WERI-Rb-1 (cell line): ENCODE data around the gene MRNIP.

Experiments
- DNase-seq: peaks from one replicate; pipeline ENCODE4 v3.0.0-alpha.2; 2020
- H3K27ac ChIP-seq: fragments of 250-450 bp; sonication (Bioruptor Pico); 2 replicates; pipeline ENCODE4 v1.5.1; 2020; ENCODE audit warnings: mild to moderate bottlenecking, moderate library complexity
- H3K27me3 ChIP-seq: fragments of 250-450 bp; sonication (Bioruptor Pico); 2 replicates; pipeline ENCODE4 v1.5.1; 2021; ENCODE audit warnings: mild to moderate bottlenecking, low read depth, moderate library complexity; ENCODE audit not compliant: insufficient read depth, severe bottlenecking
- H3K36me3 ChIP-seq: fragments of 250-450 bp; sonication (Bioruptor Pico); 2 replicates; pipeline ENCODE4 v1.5.1; 2020; ENCODE audit warnings: mild to moderate bottlenecking, moderate library complexity
- H3K4me3 ChIP-seq: 2 replicates; pipeline ENCODE4 v1.5.1; 2011; ENCODE audit warnings: low read depth, mild to moderate bottlenecking, control low read depth, low read length
- H3K9me3 ChIP-seq: fragments of 250-450 bp; sonication (Bioruptor Pico); 2 replicates; pipeline ENCODE4 v1.5.1; 2021; ENCODE audit warnings: mild to moderate bottlenecking, moderate library complexity; ENCODE audit not compliant: severe bottlenecking
- CTCF ChIP-seq: IDR thresholded peaks from 2 replicates; pipeline ENCODE4 v1.5.1; 2011; ENCODE audit warnings: low read depth, mild to moderate bottlenecking, control low read depth, inconsistent platforms, low read length

The MRNIP gene

GRCh38 chr5:179788193-179788854, 70.3 kb downstream of the MRNIP start:
- Histone ChIP-seq H3K27me3 (no peaks in the 10 kb centered on the region), H3K27ac (no peak overlapping the region), H3K36me3 (no peaks in the 10 kb centered on the region), H3K4me3 (no peak overlapping the region), H3K9me3 (no peaks in the 10 kb centered on the region)
- no peak for TF ChIP-seq CTCF
- no peak for DNase-seq
